IPS-18a (cell line): ENCODE measurements around the gene SF3A1.

Experiments
- H3K27ac ChIP-seq: one replicate; pipeline ENCODE4 v1.5.1; 2013; ENCODE audit warnings: low read length
- H3K27me3 ChIP-seq: one replicate; pipeline ENCODE4 v1.6.1; 2013; ENCODE audit warnings: mild to moderate bottlenecking, low read length; ENCODE audit not compliant: control insufficient read depth, insufficient read depth
- H3K36me3 ChIP-seq: one replicate; pipeline ENCODE4 v1.6.1; 2013; ENCODE audit warnings: low read depth, low read length; ENCODE audit not compliant: control insufficient read depth
- H3K4me1 ChIP-seq: one replicate; pipeline ENCODE4 v1.6.1; 2013; ENCODE audit warnings: low read depth, low read length; ENCODE audit not compliant: control insufficient read depth
- H3K4me3 ChIP-seq: one replicate; pipeline ENCODE4 v1.5.1; 2013; ENCODE audit warnings: low read length
- H3K9ac ChIP-seq: one replicate; pipeline ENCODE4 v1.6.1; 2013; ENCODE audit warnings: mild to moderate bottlenecking, low read length, moderate library complexity
- H3K9me3 ChIP-seq: one replicate; pipeline ENCODE4 v1.6.1; 2013; ENCODE audit warnings: low read depth, low read length; ENCODE audit not compliant: control insufficient read depth

SF3A1 gene

GRCh38 chr22:30305906-30306626 lies 50.6 kb downstream of the SF3A1 start:
- H3K27me3 ChIP-seq = no peaks in the 10 kb centered on the region
- no peaks in the 10 kb centered on the region for H3K9me3 ChIP-seq
- no peaks in the 10 kb centered on the region for H3K4me1 ChIP-seq
- H3K4me3 ChIP-seq = no peak overlapping the region
- no peaks in the 10 kb centered on the region for H3K36me3 ChIP-seq
- no peak overlapping the region for H3K27ac ChIP-seq
- no peak overlapping the region for H3K9ac ChIP-seq

GRCh38 chr22:30305519-30305905 lies 51.2 kb downstream of the SF3A1 start:
- Histone ChIP-seq H3K9me3 (no peaks in the 10 kb centered on the region), H3K27ac (no peak overlapping the region), H3K36me3 (no peaks in the 10 kb centered on the region), H3K9ac (no peak overlapping the region), H3K4me1 (no peaks in the 10 kb centered on the region), H3K4me3 (no peak overlapping the region), H3K27me3 (no peaks in the 10 kb centered on the region)

DNA sequence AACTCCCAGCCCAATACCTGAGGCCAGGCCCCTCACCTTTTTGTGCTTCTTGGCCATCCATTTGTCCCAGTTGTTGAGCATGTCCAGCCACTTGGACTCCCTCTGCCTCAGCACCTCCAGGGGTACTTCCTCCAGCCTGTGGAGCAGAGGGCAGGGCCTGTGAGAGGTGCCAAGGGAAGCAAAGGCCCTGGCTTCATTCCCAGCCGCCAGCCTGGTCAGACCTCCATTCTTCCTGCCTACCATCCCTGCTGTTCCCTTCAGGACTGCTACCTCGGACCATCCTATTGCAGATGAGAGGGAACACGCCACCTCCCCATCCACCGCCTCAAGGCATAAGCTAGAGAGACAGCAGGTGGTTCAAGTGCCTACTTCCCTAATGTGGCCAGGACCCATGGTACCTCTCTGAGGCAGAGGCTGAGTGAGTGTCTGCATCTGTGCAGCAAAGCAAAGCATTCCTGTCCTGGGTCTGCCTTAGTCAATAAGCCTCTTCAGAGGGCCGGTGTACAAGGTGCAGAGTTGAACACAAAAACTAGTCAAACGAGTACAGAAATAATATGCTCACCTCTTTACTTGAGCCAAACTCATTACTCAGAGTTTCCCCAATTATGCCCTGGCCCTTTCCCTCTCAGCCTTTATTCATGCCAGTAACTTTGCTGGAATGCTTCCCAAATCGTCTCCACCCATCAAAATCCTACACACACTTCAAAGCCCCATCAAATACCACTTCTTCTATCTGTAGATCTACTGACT lies 52.0 kb downstream of the SF3A1 start:
- H3K27ac ChIP-seq = no peak overlapping the region
- no peaks in the 10 kb centered on the region for H3K36me3 ChIP-seq
- H3K4me3 ChIP-seq = no peak overlapping the region
- H3K4me1 ChIP-seq = no peaks in the 10 kb centered on the region
- H3K9ac ChIP-seq = no peak overlapping the region
- no peaks in the 10 kb centered on the region for H3K9me3 ChIP-seq
- no peaks in the 10 kb centered on the region for H3K27me3 ChIP-seq

DNA sequence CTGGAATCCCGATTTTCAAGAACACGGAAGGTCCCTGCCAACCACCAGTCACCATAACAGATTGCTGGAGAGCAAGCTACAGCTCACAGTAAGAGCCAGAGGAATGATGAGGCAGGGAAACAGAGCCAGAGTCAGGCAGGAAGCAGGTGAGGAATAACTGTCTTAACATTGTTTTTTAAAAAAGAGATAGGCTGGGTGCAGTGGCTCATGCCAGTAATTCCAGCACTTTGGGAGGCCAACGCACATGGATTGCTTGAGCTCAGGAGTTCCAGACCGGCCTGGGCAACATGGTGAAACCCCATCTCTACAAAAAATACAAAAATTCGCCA lies 53.9 kb downstream of the SF3A1 start:
- H3K4me1 ChIP-seq = no peaks in the 10 kb centered on the region
- no peak overlapping the region for H3K9ac ChIP-seq
- no peaks in the 10 kb centered on the region for H3K36me3 ChIP-seq
- no peaks in the 10 kb centered on the region for H3K9me3 ChIP-seq
- H3K27me3 ChIP-seq = no peaks in the 10 kb centered on the region
- H3K27ac ChIP-seq = no peak overlapping the region
- no peak overlapping the region for H3K4me3 ChIP-seq

GRCh38 chr22:30301995-30302809 lies 54.5 kb downstream of the SF3A1 start:
- H3K9me3 ChIP-seq = no peaks in the 10 kb centered on the region
- H3K4me1 ChIP-seq = no peaks in the 10 kb centered on the region
- no peaks in the 10 kb centered on the region for H3K27me3 ChIP-seq
- no peak overlapping the region for H3K4me3 ChIP-seq
- no peaks in the 10 kb centered on the region for H3K36me3 ChIP-seq
- no peak overlapping the region for H3K9ac ChIP-seq
- H3K27ac ChIP-seq = no peak overlapping the region

DNA sequence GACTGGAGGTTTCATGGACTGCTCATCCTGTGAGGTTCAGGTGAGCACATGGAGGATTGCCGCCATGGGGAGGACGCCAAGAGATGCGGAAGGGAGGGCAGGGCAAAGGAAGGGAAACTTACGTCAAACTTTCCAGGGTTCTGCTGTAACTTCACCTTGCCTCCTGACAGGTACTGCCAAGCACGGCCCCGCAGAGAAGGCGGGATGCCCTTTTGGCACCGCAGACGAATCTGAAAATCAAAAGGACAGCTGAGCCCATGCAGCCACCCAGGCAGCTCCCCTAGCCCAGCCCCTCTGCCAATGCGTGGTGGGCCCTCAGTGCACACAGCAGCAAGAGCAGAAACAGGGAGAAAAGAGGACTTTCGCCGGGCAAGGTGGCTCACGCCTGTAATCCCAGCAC lies 57.4 kb downstream of the SF3A1 start:
- H3K27me3 ChIP-seq = no peaks in the 10 kb centered on the region

DNA sequence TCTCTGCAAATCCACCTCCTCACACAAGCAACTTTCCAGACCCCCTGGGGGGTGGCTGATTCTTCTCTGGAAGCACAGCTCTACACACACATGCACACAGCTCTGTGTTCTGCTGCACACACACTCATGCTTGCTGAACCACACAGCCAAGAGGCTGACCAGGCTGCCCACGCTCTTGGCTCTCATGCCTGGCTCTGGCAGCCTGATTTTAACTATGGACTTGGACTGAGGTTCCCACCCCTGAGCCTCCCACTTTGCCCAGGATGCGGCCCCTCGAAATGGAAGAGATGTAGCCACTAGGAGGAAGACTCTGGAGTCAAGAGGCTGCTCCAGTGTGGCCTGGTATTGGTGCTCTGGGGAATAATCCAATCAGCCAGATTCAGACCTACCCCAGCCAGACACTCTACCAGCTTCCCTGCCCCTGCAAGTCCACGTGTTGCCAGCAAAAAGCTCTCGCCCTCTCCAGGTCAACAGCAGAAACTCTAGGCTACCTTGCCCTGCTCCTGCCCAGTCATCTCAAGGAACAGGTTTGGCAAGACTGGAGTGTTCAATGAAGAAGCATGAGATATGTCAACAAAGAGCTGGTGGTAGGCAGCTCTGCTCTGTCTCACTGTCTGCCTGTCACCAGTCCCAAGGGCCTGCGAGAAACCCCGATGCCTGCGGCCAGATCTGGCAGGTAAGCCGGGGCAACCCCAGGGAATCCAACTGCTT lies 58.5 kb downstream of the SF3A1 start:
- Histone ChIP-seq H3K4me1 (no peaks in the 10 kb centered on the region), H3K27ac (no peak overlapping the region), H3K36me3 (no peaks in the 10 kb centered on the region), H3K27me3 (no peaks in the 10 kb centered on the region), H3K4me3 (no peak overlapping the region), H3K9ac (no peak overlapping the region), H3K9me3 (no peaks in the 10 kb centered on the region)

More for the DNA sequence above, 57.4 kb downstream of the SF3A1 start:
- H3K4me3 ChIP-seq = no peak overlapping the region
- H3K36me3 ChIP-seq = no peaks in the 10 kb centered on the region
- H3K9me3 ChIP-seq = no peaks in the 10 kb centered on the region
- H3K27ac ChIP-seq = no peak overlapping the region
- H3K9ac ChIP-seq = no peak overlapping the region
- no peaks in the 10 kb centered on the region for H3K4me1 ChIP-seq

- Histone ChIP-seq H3K27me3 (no peaks in the 10 kb centered on the region), H3K9me3 (no peaks in the 10 kb centered on the region), H3K4me3 (no peak overlapping the region), H3K4me1 (no peaks in the 10 kb centered on the region), H3K9ac (no peak overlapping the region), H3K27ac (no peak overlapping the region), H3K36me3 (no peaks in the 10 kb centered on the region)
Measured at GRCh38 chr22:30297276-30297990, 59.3 kb downstream of the SF3A1 start.

DNA sequence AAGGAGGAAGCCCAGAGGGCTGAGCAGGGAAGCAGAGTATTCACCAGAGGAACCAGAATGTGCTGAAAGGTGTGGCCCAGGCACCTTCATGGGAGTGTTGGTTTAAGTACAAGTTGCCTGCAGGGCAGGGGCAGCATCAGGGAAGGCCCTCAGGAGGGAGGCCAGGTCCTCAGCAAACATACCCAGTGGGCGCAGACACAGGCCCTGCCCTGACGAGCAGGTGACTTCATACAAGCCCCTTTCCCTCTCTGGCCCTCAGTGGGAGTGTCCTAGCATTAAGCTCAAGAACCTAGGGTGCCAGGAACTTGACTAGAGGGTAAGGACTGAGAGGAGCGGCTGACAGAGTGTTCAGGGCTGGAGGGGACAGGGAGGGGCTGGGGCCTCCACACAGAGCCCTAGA lies 59.9 kb downstream of the SF3A1 start:
- Histone ChIP-seq H3K4me1 (no peaks in the 10 kb centered on the region), H3K36me3 (no peaks in the 10 kb centered on the region), H3K9me3 (no peaks in the 10 kb centered on the region)

DNA sequence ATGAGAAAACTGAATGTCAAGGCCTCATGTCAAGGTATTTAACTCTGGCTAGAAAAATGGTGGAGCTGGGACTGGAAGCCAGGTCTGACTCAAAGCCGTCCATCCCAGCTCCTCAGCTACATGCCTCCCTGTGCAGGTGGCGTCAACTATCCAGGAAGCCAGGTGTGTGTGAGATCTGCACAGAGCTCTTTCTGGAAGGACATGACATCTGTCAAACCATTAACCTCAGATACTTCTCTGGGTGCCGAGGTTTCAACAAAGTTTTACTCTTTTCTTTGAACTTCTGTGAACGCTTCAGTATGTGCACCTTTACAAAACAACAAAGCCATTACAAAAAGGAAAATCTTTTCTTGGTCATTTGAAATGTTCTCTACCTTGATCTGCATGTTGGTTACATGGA lies 60.4 kb downstream of the SF3A1 start:
- no peak overlapping the region for H3K4me3 ChIP-seq
- no peak overlapping the region for H3K27ac ChIP-seq
- H3K27me3 ChIP-seq = no peaks in the 10 kb centered on the region
- no peaks in the 10 kb centered on the region for H3K36me3 ChIP-seq
- H3K9ac ChIP-seq = no peak overlapping the region
- no peaks in the 10 kb centered on the region for H3K9me3 ChIP-seq
- no peaks in the 10 kb centered on the region for H3K4me1 ChIP-seq

More for the DNA sequence above, 59.9 kb downstream of the SF3A1 start:
- H3K27ac ChIP-seq = no peak overlapping the region
- no peak overlapping the region for H3K9ac ChIP-seq
- H3K4me3 ChIP-seq = no peak overlapping the region
- no peaks in the 10 kb centered on the region for H3K27me3 ChIP-seq

DNA sequence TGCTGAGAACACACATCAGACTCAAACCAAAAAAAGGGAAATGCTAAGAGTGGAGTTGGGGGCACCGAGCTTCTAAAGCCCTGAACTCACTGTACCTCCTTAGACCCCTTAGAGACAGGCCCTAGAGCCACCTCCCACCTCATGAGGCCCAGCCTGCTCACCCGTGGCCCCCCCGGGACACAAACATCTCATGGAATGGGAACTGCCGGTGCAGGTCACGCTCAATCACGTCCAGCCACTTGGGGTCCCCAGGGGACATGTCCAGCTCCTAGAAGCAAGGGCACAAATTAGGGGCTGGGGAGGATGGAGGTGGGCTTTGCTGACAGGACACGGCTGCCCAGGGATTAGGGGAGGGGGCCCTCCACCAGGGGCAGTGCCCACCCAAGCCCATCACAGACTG lies 61.1 kb downstream of the SF3A1 start:
- Histone ChIP-seq H3K36me3 (no peaks in the 10 kb centered on the region), H3K4me3 (no peak overlapping the region), H3K27ac (no peak overlapping the region), H3K9me3 (no peaks in the 10 kb centered on the region), H3K27me3 (no peaks in the 10 kb centered on the region), H3K9ac (no peak overlapping the region), H3K4me1 (no peaks in the 10 kb centered on the region)
